ENCODE data around the gene FHIT.

The FHIT gene

DNA sequence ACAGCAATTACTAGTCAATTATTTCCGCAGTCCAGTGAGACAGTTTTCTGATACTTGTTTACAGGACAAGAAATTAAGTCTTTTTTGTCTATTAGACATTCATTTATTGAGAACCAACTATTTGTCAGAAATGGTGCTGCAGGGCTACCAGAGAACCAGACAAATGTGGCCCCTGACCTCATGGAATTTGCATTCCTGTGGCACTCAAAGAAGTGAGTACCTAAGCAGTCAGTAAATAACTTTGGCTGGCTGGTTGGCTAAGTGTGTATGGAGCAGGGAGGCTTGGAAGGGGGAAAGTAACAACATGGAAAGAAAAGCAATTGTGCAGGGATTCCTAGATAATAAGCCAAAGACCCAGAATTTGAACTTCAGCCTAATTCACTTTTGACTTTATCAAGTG is 1364.5 kb downstream of the FHIT start:
- H3K9me3 Mint-ChIP-seq = peaks cover 4% of the 10 kb centered on the region
- no peak for DNase-seq
- H3K4me3 Mint-ChIP-seq = no peak overlapping the region
- H3K27me3 Mint-ChIP-seq (ENCODE audit: low read depth, poor library complexity) = no peaks in the 10 kb centered on the region
- peak overlapping the region; percentile 72 for H3K27ac Mint-ChIP-seq
- peaks cover 23% of the 10 kb centered on the region for H3K4me1 Mint-ChIP-seq
- TF ChIP-seq, protein P1, sequence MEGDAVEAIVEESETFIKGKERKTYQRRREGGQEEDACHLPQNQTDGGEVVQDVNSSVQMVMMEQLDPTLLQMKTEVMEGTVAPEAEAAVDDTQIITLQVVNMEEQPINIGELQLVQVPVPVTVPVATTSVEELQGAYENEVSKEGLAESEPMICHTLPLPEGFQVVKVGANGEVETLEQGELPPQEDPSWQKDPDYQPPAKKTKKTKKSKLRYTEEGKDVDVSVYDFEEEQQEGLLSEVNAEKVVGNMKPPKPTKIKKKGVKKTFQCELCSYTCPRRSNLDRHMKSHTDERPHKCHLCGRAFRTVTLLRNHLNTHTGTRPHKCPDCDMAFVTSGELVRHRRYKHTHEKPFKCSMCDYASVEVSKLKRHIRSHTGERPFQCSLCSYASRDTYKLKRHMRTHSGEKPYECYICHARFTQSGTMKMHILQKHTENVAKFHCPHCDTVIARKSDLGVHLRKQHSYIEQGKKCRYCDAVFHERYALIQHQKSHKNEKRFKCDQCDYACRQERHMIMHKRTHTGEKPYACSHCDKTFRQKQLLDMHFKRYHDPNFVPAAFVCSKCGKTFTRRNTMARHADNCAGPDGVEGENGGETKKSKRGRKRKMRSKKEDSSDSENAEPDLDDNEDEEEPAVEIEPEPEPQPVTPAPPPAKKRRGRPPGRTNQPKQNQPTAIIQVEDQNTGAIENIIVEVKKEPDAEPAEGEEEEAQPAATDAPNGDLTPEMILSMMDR (IDR thresholded peaks at IDR 0.05) = no peak
- peaks cover 5% of the 10 kb centered on the region for H3K36me3 Mint-ChIP-seq (ENCODE audit: low read depth)

DNA sequence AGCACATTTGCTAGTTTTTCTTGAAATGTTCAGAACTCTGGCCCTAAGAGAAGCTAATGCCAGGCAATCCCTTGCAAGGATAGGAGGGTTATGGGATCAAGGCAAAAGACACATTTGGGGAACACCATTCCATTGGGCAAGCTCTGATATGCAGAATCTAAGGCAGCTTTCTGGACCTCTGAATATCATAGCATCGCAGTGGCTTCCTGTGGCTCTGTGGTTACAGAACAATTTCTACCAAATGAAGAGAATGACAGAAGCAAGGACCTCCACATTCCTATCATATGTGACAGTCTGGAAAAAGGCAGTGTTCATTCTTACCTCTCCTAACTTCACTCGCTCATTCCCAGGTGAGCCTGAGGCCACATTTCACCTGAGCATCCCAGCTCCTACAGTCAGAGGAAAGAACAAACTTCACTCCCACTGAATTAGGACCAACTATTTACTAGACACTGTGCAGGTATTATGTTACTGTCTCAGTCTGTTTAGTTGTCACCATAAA is 1365.3 kb downstream of the FHIT start:
- DNase-seq = no peak
- Mint-ChIP-seq H3K4me3 (no peak overlapping the region), H3K27me3 (ENCODE audit: low read depth, poor library complexity) (no peaks in the 10 kb centered on the region), H3K36me3 (ENCODE audit: low read depth) (peaks cover 5% of the 10 kb centered on the region), H3K9me3 (peaks cover 4% of the 10 kb centered on the region), H3K4me1 (peaks cover 23% of the 10 kb centered on the region), H3K27ac (peak overlapping the region; percentile 72)
- TF ChIP-seq, protein P1 (IDR thresholded peaks at IDR 0.05) = no peak

DNA sequence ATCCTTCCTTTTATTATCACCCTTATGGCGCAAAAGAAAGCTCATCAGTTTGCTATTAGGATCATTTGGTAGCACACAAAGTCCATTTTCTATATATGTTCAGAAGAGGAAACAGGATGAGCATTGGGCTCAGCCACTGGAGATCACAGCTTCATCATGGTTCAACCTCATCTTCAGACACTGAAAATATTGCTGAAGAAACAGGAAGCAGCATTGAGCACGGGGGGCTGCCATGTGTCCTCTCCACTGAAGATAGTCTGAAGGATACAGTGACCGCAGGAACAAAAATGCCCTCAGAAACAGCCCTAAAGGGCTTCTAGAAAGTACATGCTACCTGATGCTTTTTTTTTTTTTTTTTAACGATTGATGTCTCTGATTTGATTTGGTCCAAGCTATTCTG is 1366.2 kb downstream of the FHIT start:
- H3K27ac Mint-ChIP-seq = no peak overlapping the region
- peaks cover 5% of the 10 kb centered on the region for H3K36me3 Mint-ChIP-seq (ENCODE audit: low read depth)
- TF ChIP-seq, protein P1 (IDR thresholded peaks at IDR 0.05) = no peak
- H3K9me3 Mint-ChIP-seq = peaks cover 4% of the 10 kb centered on the region
- H3K27me3 Mint-ChIP-seq (ENCODE audit: low read depth, poor library complexity) = no peaks in the 10 kb centered on the region
- no peak for DNase-seq
- H3K4me3 Mint-ChIP-seq = no peak overlapping the region
- peaks cover 27% of the 10 kb centered on the region for H3K4me1 Mint-ChIP-seq

DNA sequence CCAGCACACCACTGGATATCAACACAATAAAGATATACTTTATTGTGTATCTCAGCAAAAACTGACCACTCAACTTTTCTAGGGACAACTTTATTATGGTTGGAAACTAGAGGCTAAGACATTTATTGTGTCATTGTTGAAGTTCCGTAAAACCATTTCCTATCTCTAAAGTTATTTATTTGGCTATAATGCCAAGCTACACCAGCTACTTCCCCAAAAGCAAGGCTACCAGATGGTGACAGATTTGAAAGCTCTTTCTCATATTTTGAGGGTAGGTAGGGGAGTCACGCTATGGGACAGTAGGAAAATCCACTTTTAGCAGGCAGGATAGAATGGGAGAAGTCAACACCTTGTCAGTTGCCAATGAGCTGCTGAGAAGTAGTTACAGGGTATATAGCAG is 1366.8 kb downstream of the FHIT start:
- Mint-ChIP-seq H3K27ac (no peak overlapping the region), H3K36me3 (ENCODE audit: low read depth) (no peaks in the 10 kb centered on the region), H3K4me3 (no peak overlapping the region), H3K4me1 (peaks cover 29% of the 10 kb centered on the region), H3K27me3 (ENCODE audit: low read depth, poor library complexity) (no peaks in the 10 kb centered on the region), H3K9me3 (peaks cover 4% of the 10 kb centered on the region)
- TF ChIP-seq, protein P1 (IDR thresholded peaks at IDR 0.05) = no peak
- DNase-seq = no peak

DNA sequence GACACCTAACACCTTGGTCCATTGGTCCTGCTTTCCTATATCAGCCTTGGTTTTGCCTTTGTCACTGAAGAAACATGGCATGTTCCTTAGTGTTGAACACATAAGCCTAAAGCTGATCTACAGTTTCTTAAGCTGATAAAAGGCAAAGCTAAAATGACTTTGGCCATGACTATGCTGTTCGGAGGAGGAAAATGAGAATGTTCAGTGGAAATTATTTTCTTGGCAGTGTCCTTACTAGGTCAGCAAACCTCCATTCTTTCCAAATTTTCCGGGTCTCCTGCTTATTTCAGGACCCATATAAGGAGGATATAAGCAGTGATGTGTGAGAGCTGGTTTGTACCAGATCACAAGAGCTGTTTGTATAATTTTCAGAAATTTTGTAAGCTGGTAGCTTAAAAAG is 1368.5 kb downstream of the FHIT start:
- no peak overlapping the region for H3K27ac Mint-ChIP-seq
- TF ChIP-seq, protein P1 (IDR thresholded peaks at IDR 0.05) = no peak
- peaks cover 43% of the 10 kb centered on the region for H3K4me1 Mint-ChIP-seq
- no peak overlapping the region for H3K4me3 Mint-ChIP-seq
- no peaks in the 10 kb centered on the region for H3K36me3 Mint-ChIP-seq (ENCODE audit: low read depth)
- no peaks in the 10 kb centered on the region for H3K9me3 Mint-ChIP-seq
- no peak for DNase-seq
- peaks cover 5% of the 10 kb centered on the region for H3K27me3 Mint-ChIP-seq (ENCODE audit: low read depth, poor library complexity)

DNA sequence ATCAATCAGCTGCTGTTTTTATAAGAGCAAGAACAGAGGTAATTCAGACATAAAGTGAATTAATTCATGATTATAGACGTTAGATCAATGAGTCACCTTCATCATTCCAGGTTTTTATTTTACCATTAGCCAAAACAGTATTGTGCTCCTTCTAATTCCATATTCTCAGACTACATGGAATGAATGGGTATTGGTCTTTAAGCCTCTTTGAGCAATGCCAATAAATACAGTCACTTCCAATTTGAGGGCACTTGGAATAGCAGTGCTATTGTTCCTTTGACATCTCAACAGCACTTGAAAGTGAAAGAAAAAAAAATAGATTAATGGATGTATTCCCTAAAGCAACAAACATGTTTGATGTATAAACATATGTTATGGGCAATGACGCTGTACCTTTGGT is 1370.5 kb downstream of the FHIT start:
- peaks cover 32% of the 10 kb centered on the region for H3K4me1 Mint-ChIP-seq
- H3K27me3 Mint-ChIP-seq (ENCODE audit: low read depth, poor library complexity) = peaks cover 5% of the 10 kb centered on the region
- H3K9me3 Mint-ChIP-seq = no peaks in the 10 kb centered on the region
- H3K27ac Mint-ChIP-seq = no peak overlapping the region
- no peaks in the 10 kb centered on the region for H3K36me3 Mint-ChIP-seq (ENCODE audit: low read depth)
- H3K4me3 Mint-ChIP-seq = no peak overlapping the region
- TF ChIP-seq, protein P1 (IDR thresholded peaks at IDR 0.05) = no peak
- DNase-seq = no peak
